Stomach smooth muscle (tissue), 2 donors: Measurements from ENCODE around the gene KCNJ8.

Source experiments
- H3K27ac ChIP-seq: one replicate; pipeline ENCODE4 v1.7.0; 2013; ENCODE audit warnings: mild to moderate bottlenecking, low read length, inconsistent platforms
- H3K27me3 ChIP-seq, 2 donors: one replicate each; pipeline ENCODE4 v1.7.0; 2013; ENCODE audit warnings: low read length in 2 of 2; ENCODE audit not compliant: insufficient read depth in 2 of 2, control insufficient read depth in 1 of 2
- H3K36me3 ChIP-seq, 2 donors: one replicate each; pipeline ENCODE4 v1.7.0; 2013; ENCODE audit warnings: low read length in 2 of 2; ENCODE audit not compliant: control insufficient read depth in 2 of 2, insufficient read depth in 2 of 2
- H3K4me1 ChIP-seq: one replicate; pipeline ENCODE4 v1.7.0; 2013; ENCODE audit warnings: low read length; ENCODE audit not compliant: control insufficient read depth, insufficient read depth
- H3K4me3 ChIP-seq, 2 donors: one replicate each; pipeline ENCODE4 v1.7.0; 2013; ENCODE audit warnings: low read length in 2 of 2
- H3K9ac ChIP-seq, 2 donors: one replicate each; pipeline ENCODE4 v1.7.0; 2013; ENCODE audit warnings: low read length in 2 of 2, mild to moderate bottlenecking in 1 of 2
- H3K9me3 ChIP-seq, 2 donors: one replicate each; pipeline ENCODE4 v1.7.0; 2013; ENCODE audit warnings: low read length in 2 of 2; ENCODE audit not compliant: control insufficient read depth in 2 of 2
- donor health status: healthy.
- donor health status: Pancreatic carcinoma.

Gene KCNJ8

GRCh38 chr12:21763531-21763930 lies 11.0 kb downstream of the KCNJ8 start:
- H3K9me3 ChIP-seq = no peaks in the 10 kb centered on the region
- H3K4me1 ChIP-seq = no peaks in the 10 kb centered on the region
- peaks cover 16 to 24% of the 10 kb centered on the region in 2 donors for H3K36me3 ChIP-seq
- H3K9ac ChIP-seq = no peak overlapping the region
- no peak overlapping the region for H3K4me3 ChIP-seq
- H3K27ac ChIP-seq = no peak overlapping the region
- H3K27me3 ChIP-seq = no peaks in the 10 kb centered on the region

- no peaks in the 10 kb centered on the region for H3K4me1 ChIP-seq
- no peaks in the 10 kb centered on the region for H3K9me3 ChIP-seq
- H3K36me3 ChIP-seq = peaks cover 0 to 6% of the 10 kb centered on the region in 2 donors
- no peaks in the 10 kb centered on the region for H3K27me3 ChIP-seq
- H3K4me3 ChIP-seq = no peak overlapping the region
- no peak overlapping the region for H3K9ac ChIP-seq
- H3K27ac ChIP-seq = no peak overlapping the region
Observed at GRCh38 chr12:21759737-21760136, 14.8 kb downstream of the KCNJ8 start.

- H3K9ac ChIP-seq = no peak overlapping the region
- H3K9me3 ChIP-seq = no peaks in the 10 kb centered on the region
- H3K27ac ChIP-seq = no peak overlapping the region
- H3K4me1 ChIP-seq = no peaks in the 10 kb centered on the region
- H3K4me3 ChIP-seq = no peak overlapping the region
- H3K27me3 ChIP-seq = no peaks in the 10 kb centered on the region
- H3K36me3 ChIP-seq = no peaks in the 10 kb centered on the region
Observed at GRCh38 chr12:21757735-21758134, 16.8 kb downstream of the KCNJ8 start.

- Histone ChIP-seq H3K27ac (no peak overlapping the region), H3K9ac (no peak overlapping the region), H3K27me3 (no peaks in the 10 kb centered on the region), H3K4me3 (no peak overlapping the region), H3K36me3 (no peaks in the 10 kb centered on the region), H3K9me3 (no peaks in the 10 kb centered on the region), H3K4me1 (no peaks in the 10 kb centered on the region)
Observed at GRCh38 chr12:21756699-21757098, 17.8 kb downstream of the KCNJ8 start.

- Histone ChIP-seq H3K36me3 (no peaks in the 10 kb centered on the region), H3K27ac (peak overlapping the region; percentile 37), H3K9ac (no peak overlapping the region), H3K9me3 (no peaks in the 10 kb centered on the region), H3K4me1 (peaks cover 5% of the 10 kb centered on the region), H3K27me3 (no peaks in the 10 kb centered on the region), H3K4me3 (no peak overlapping the region)
Observed at GRCh38 chr12:21751517-21751916, 23.0 kb downstream of the KCNJ8 start.

GRCh38 chr12:21745258-21745657 lies 29.2 kb downstream of the KCNJ8 start:
- Histone ChIP-seq H3K9me3 (no peaks in the 10 kb centered on the region), H3K36me3 (no peaks in the 10 kb centered on the region)

GRCh38 chr12:21731144-21731543 lies 43.4 kb downstream of the KCNJ8 start:
- H3K27ac ChIP-seq = no peak overlapping the region

More at GRCh38 chr12:21745258-21745657, 29.2 kb downstream of the KCNJ8 start:
- Histone ChIP-seq H3K9ac (no peak overlapping the region), H3K27ac (no peak overlapping the region), H3K27me3 (no peaks in the 10 kb centered on the region), H3K4me1 (no peaks in the 10 kb centered on the region), H3K4me3 (no peak overlapping the region)

GRCh38 chr12:21725731-21726130 lies 48.8 kb downstream of the KCNJ8 start:
- Histone ChIP-seq H3K36me3 (no peaks in the 10 kb centered on the region), H3K4me3 (no peak overlapping the region), H3K9me3 (no peaks in the 10 kb centered on the region), H3K27ac (no peak overlapping the region), H3K27me3 (no peaks in the 10 kb centered on the region), H3K4me1 (no peaks in the 10 kb centered on the region), H3K9ac (no peak overlapping the region)

More at GRCh38 chr12:21731144-21731543, 43.4 kb downstream of the KCNJ8 start:
- Histone ChIP-seq H3K9ac (no peak overlapping the region), H3K9me3 (no peaks in the 10 kb centered on the region), H3K4me1 (no peaks in the 10 kb centered on the region), H3K27me3 (no peaks in the 10 kb centered on the region), H3K36me3 (no peaks in the 10 kb centered on the region), H3K4me3 (peak overlapping the region in 1 of 2 donors; percentile 23)

GRCh38 chr12:21718944-21719650 lies 55.4 kb downstream of the KCNJ8 start:
- H3K9ac ChIP-seq = no peak overlapping the region
- H3K27me3 ChIP-seq = no peaks in the 10 kb centered on the region
- H3K9me3 ChIP-seq = no peaks in the 10 kb centered on the region
- H3K27ac ChIP-seq = no peak overlapping the region
- no peaks in the 10 kb centered on the region for H3K4me1 ChIP-seq
- H3K36me3 ChIP-seq = no peaks in the 10 kb centered on the region
- no peak overlapping the region for H3K4me3 ChIP-seq

GRCh38 chr12:21718403-21718802 lies 56.1 kb downstream of the KCNJ8 start:
- Histone ChIP-seq H3K27me3 (no peaks in the 10 kb centered on the region), H3K9ac (no peak overlapping the region), H3K4me3 (no peak overlapping the region), H3K9me3 (no peaks in the 10 kb centered on the region), H3K27ac (no peak overlapping the region), H3K4me1 (no peaks in the 10 kb centered on the region), H3K36me3 (no peaks in the 10 kb centered on the region)

- Histone ChIP-seq H3K9ac (no peak overlapping the region), H3K27ac (no peak overlapping the region)
Observed at GRCh38 chr12:21717767-21718166, 56.7 kb downstream of the KCNJ8 start.

More at GRCh38 chr12:21717767-21718166, 56.7 kb downstream of the KCNJ8 start:
- Histone ChIP-seq H3K9me3 (no peaks in the 10 kb centered on the region), H3K4me1 (no peaks in the 10 kb centered on the region), H3K4me3 (no peak overlapping the region), H3K27me3 (no peaks in the 10 kb centered on the region), H3K36me3 (no peaks in the 10 kb centered on the region)
